Measurements from ENCODE around the gene CD2BP2. TPM values are rescaled to one million over a fixed set of nuclear protein-coding genes. Genes with fewer than 3 reads are reported as not detected.
A peak's percentile ranks its signal among the peaks of the same experiment; 100 is the strongest.
"Not testable (repeated sequence)": the region's sequence is repeated elsewhere in the genome, so short reads cannot be mapped to it uniquely, and the experiment has no call there.

CD2BP2 gene
- total RNA-seq, 1 donor = 21.5 TPM

DNA sequence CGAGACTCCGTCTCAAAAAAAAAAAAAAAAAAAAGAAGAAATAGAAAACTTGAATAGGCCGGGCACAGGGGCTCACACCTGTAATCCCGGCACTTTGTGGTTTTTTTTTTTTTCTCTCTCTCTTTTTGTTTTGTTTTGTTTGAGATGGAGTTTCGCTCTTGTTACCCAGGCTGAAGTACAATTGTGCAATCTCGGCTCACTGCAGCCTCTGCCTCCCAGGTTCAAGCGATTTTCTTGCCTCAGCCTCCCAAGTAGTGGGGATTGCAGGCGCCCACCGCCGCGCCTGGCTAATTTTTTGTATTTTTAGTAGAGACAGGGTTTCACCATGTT, 11.7 kb downstream of the CD2BP2 start:
- not testable (repeated sequence) for H3K4me1 ChIP-seq (ENCODE audit: insufficient read depth, low read length); H3K4me3 ChIP-seq (ENCODE audit: low read length); H3K27me3 ChIP-seq (ENCODE audit: insufficient read depth, low read length); H3K9me3 ChIP-seq (ENCODE audit: low read depth, low read length)

DNA sequence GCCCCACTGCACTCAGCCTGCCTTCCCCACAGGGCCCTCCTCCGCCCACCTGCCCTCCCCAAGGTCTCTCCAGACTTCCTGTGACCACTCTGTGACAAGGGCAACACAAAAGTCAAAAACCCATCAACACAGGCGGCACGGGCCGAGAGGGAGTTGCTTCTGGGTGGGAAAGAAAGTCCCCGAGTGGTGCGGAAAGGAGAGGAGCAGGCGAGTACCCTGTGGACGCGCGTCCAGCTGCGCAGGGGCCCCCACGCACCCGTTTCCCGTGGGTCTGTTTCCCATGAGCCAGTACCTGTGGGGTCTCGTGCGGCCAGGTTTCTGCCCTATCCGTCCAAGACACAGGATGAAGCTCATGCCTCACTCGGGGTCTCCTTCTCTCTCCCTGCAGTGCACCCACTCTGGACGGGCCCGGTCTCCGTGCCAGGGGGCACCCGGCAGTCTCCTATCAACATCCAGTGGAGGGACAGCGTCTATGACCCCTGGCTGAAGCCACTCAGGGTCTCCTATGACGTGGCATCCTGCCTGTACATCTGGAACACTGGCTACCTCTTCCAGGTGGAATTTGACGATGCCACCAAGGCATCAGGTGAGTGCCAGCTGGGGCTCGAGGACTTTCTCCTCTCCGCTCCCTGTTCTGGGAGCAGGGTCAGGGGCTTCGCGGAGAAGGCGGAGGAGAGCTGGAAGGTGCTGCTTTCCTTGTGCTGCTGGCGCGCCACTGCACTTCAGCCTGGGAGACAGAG, 12.2 kb downstream of the CD2BP2 start:
- Histone ChIP-seq H3K4me3 (ENCODE audit: low read length) (no peak overlapping the region), H3K27me3 (ENCODE audit: insufficient read depth, low read length) (no peaks in the 10 kb centered on the region), H3K9me3 (ENCODE audit: low read depth, low read length) (no peaks in the 10 kb centered on the region), H3K4me1 (ENCODE audit: insufficient read depth, low read length) (no peaks in the 10 kb centered on the region)

DNA sequence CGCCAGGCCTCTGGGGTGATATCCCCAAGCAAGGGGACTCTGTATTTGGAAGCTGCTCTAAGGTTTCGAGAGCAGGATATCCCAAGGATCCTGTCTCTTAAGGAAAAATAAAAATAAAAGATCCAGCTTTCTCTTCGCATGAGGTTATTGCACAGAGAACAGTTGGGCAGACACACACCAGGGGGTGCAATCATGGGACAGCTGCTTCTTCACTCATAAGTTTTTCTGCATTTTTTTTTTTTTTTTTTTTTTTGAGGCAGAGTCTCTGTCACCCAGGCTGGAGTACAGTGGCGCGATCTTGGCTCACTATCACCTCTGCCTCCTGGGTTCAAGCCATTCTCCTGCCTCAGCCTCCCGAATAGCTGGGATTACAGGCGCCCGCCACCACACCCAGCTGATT, 13.1 kb downstream of the CD2BP2 start:
- not testable (repeated sequence) for H3K9me3 ChIP-seq (ENCODE audit: low read depth, low read length); H3K27me3 ChIP-seq (ENCODE audit: insufficient read depth, low read length); H3K4me1 ChIP-seq (ENCODE audit: insufficient read depth, low read length); H3K4me3 ChIP-seq (ENCODE audit: low read length)

DNA sequence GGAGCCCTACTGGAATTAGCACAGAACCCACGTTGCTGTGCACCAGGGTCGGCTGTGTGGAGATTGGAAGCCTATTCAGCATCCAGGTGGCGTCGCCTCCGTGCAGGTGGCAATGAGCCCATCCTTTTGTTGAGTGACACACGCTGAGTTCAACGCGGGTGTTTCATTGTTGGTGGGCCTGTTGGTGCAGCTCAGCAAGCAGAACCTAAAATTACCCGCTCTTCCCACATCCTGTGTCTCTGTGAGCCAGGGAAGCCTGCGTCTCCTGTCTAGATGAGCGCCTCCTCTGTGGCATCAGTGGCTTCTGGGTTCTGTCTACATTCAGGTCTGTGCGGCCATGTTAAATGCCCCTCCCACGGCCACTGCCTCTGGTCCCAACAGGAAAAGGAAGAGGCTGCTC, 14.5 kb downstream of the CD2BP2 start:
- Histone ChIP-seq H3K9me3 (ENCODE audit: low read depth, low read length) (no peaks in the 10 kb centered on the region), H3K4me1 (ENCODE audit: insufficient read depth, low read length) (peaks cover 13% of the 10 kb centered on the region), H3K4me3 (ENCODE audit: low read length) (no peak overlapping the region), H3K27me3 (ENCODE audit: insufficient read depth, low read length) (no peaks in the 10 kb centered on the region)

DNA sequence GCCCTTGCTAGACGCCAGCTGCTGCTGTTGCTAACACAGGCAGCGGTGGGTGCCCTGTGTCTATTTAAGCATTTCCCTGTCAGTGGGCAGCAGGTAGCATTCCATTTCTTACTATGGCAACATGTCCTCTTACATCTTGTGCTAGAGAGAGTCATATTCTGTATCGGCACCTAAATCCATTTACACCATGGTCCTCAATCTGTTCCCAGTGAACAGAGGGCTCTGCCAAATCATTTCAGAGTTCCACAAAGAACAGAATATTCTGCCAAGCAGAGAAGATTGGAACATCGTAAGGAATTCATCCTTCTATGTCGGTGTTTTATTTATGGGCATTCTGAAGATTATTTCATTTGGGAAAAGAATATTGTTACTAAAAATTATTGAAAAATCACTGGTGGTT, 16.4 kb downstream of the CD2BP2 start:
- not testable (repeated sequence) for H3K4me3 ChIP-seq (ENCODE audit: low read length); H3K27me3 ChIP-seq (ENCODE audit: insufficient read depth, low read length); H3K9me3 ChIP-seq (ENCODE audit: low read depth, low read length)
- peaks cover 15% of the 10 kb centered on the region for H3K4me1 ChIP-seq (ENCODE audit: insufficient read depth, low read length)

DNA sequence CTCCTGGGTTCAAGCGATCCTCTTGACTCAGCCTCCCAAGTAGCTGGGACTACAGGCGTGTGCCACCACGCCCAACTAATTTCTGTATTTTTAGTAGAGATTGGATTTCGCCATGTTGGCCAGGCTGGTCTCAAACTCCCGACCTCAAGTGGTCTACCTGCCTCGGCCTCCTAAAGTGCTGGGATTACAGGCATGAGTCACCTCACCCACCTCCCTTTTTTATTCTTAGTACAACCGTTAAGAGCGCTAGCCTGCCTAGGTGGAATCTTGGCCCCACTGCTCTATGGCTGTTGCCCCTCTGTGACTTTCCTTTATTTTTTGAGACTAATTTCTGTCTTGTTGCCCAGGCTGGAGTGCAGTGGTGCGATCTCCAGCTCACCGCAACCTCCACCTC, 17.1 kb downstream of the CD2BP2 start:
- not testable (repeated sequence) for H3K27me3 ChIP-seq (ENCODE audit: insufficient read depth, low read length); H3K4me3 ChIP-seq (ENCODE audit: low read length); H3K9me3 ChIP-seq (ENCODE audit: low read depth, low read length)
- peaks cover 15% of the 10 kb centered on the region for H3K4me1 ChIP-seq (ENCODE audit: insufficient read depth, low read length)

DNA sequence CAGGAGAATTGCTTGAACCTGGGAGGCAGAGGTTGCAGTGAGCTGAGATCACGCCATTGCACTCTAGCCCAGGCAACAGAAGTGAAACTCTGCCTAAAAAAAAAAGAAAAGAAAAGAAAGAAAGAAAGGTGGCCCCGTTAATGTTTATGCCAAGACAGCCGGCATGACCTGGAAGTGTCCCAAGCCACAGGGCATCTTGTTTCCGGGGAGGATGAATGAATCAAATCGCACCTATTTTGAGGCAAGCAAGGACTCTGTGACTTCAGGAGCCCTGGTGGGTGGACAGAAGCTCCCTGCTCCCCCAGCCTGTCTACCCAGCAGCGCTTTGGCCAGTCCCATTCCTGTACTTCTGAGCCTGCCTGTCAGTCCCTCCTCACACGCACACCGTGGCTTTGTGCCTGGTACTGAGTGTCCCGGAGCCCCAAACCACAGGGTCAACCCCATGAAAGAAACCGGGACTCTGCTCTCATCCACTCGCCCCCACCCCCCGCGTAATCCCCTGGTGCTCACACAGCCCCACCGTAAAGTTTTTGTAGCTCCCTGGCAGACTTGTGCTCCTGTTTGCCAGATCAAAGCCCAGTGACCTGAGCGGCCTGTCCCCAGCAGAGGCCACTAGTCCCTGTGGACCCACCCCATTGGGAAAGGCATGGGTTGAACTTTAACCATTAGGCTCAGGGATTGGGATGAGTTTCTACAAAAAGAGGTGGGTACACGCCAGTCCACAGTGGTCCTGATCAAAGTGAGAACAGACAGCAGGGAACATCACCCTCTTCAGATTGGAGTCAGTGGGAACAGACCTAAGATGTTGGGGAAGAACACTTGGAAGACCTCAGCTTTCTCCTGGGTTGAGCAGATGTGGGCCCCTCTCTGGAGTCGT, 19.3 kb downstream of the CD2BP2 start:
- Histone ChIP-seq H3K4me3 (ENCODE audit: low read length) (peak overlapping the region; percentile 57), H3K27me3 (ENCODE audit: insufficient read depth, low read length) (no peaks in the 10 kb centered on the region), H3K9me3 (ENCODE audit: low read depth, low read length) (no peaks in the 10 kb centered on the region), H3K4me1 (ENCODE audit: insufficient read depth, low read length) (peaks cover 15% of the 10 kb centered on the region)

DNA sequence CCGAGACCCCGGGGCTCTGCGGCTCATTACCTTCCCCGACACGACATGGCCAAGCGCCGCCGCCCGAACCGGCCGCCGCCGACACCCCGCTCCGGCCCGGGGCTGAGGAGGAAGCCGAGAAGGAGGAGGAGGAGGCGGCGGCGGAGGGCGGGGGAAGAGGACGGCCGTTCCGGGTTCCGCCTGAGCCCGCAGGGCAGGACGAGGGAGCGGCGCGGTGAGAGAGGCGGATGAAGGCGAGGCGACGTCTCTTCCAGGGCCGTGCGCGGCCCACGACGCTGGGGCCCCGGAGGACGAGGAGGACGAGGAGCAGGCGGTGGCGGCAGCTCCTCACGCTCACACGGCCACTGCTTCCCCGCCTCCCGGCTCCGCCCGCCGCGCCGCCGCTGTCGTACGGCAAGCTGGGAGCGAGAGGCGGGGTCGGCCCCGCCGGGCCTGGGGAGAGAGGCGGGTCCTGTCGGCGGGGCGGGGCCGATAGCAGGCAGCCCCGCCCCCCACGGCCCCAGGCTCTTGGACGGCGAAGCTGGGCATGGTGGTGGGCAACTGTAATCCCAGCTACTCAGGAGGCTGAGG, 20.0 kb downstream of the CD2BP2 start:
- not testable (repeated sequence) for H3K9me3 ChIP-seq (ENCODE audit: low read depth, low read length); H3K27me3 ChIP-seq (ENCODE audit: insufficient read depth, low read length)
- Histone ChIP-seq H3K4me1 (ENCODE audit: insufficient read depth, low read length) (peaks cover 15% of the 10 kb centered on the region), H3K4me3 (ENCODE audit: low read length) (peak overlapping the region; percentile 57)

DNA sequence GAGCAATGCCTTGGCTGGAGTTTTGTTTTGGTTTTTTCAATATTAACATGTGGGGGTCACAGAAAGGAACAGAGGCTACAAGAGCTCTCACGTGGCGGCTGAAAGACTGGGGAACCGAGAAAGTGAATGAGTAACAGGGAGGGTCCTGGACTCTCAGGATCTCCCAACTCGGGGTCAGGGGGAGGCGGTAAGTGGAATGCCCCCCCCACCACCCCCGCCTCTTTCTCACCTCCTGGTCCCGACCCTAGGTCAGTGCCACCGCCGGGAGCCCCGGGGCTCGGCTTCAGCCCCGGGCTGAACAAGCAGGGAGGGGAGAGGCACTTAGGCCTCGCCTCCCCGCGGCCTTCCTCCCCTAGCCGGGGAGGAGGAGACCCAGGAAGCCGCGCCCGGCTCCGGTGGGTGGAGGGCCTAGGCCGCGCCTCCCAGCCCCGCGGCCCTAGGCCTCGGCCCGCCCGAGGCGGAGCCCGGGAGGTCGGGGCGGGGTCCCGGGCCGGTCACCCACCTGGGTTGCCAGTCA, 20.6 kb downstream of the CD2BP2 start:
- peaks cover 15% of the 10 kb centered on the region for H3K4me1 ChIP-seq (ENCODE audit: insufficient read depth, low read length)
- H3K4me3 ChIP-seq (ENCODE audit: low read length) = peak overlapping the region; percentile 57
- not testable (repeated sequence) for H3K27me3 ChIP-seq (ENCODE audit: insufficient read depth, low read length); H3K9me3 ChIP-seq (ENCODE audit: low read depth, low read length)

DNA sequence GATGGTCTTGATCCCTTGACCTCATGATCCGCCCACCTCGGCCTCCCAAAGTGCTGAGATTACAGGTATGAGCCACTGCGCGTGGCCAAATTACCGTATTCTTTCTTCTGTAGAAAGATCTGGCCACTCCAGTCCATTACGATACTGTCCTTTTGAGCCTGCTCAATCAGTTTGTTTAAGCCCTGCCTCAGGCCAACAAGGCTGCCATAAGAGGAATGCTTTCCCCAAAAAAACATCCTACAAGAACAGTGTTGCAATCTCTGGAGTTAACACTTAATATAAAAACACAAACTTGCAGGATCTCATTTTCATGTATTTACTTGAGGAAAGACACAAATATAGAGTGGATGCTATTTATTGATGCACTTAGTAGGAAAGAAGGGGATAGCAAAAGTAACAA, 30.9 kb downstream of the CD2BP2 start:
- H3K27me3 ChIP-seq (ENCODE audit: insufficient read depth, low read length); H3K4me3 ChIP-seq (ENCODE audit: low read length); H3K4me1 ChIP-seq (ENCODE audit: insufficient read depth, low read length); H3K9me3 ChIP-seq (ENCODE audit: low read depth, low read length): not testable (repeated sequence)

DNA sequence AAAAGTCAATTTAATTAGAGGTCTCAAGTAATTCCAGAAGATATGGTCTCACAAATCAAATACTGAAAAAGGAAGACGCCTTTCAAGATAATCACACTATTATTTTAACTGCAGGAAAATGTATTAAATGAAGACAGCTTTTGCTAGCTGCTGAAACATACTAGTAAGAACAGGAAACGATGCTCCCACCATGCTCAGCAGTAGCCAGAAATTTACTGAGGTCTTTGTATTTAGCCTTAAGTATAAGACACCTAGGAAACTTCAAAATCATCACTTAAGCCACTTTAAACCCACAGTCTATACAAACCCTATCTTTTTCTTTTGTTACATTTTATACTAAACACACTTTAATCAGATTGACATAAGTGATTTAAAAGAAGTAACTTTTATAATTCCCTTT, 36.5 kb downstream of the CD2BP2 start:
- not testable (repeated sequence) for H3K9me3 ChIP-seq (ENCODE audit: low read depth, low read length); H3K27me3 ChIP-seq (ENCODE audit: insufficient read depth, low read length); H3K4me1 ChIP-seq (ENCODE audit: insufficient read depth, low read length); H3K4me3 ChIP-seq (ENCODE audit: low read length)

DNA sequence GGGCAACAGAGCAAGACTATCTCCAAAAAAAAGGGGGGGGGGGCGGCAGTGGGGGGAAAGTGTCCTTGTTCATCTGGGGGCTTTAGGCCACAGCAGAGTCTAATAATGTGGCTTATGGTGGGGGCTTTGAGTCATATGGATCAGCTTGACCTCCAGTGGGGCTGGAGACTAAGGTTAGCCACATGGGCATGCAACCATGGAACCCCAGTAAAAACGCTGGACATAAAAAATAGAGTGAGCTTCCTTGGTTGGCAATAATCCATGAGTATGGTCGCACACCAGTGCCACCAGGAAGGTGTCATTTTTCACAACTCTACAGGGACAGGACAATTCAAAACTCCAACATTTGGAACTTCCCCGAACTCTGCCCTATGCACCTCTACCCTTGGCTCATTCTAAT, 44.2 kb downstream of the CD2BP2 start:
- not testable (repeated sequence) for H3K4me3 ChIP-seq (ENCODE audit: low read length); H3K9me3 ChIP-seq (ENCODE audit: low read depth, low read length); H3K27me3 ChIP-seq (ENCODE audit: insufficient read depth, low read length); H3K4me1 ChIP-seq (ENCODE audit: insufficient read depth, low read length)

DNA sequence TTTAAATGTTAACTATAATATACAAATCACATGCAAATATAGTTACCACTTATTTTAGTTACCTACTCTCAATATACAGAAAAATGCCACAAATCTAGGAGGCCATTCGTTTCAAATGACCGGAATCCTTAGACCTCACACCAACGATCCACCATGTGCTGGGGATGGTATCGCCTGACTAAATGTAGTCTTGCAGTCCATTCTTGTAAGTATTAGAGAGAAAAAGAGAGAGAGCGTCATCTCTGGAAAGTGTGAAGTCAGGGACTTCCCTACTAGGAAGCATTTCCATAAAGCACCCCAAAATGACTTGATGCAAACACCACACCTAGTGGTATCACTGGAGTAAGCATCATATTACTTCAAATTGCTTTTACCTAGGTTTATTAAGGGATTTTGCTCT, 45.9 kb downstream of the CD2BP2 start:
- H3K27me3 ChIP-seq (ENCODE audit: insufficient read depth, low read length); H3K9me3 ChIP-seq (ENCODE audit: low read depth, low read length); H3K4me1 ChIP-seq (ENCODE audit: insufficient read depth, low read length); H3K4me3 ChIP-seq (ENCODE audit: low read length): not testable (repeated sequence)
